ENCODE measurements around the gene CABLES1.

CABLES1 gene

DNA sequence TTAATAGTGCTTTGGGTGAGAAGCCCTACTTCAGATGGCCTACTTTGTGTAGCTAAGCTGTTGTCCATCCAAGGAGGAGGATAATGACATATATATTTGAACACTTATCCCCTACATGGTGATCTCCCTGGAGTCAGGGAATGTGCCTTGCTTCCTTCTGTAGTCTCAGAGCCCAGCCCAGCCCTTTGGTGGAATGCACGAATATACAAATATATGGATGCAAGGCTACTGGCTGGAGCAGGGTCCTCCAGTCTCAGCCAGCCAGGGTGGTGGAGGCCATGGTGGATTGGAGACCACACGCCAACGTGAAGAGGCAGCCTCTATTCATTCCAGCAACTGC lies 167.2 kb downstream of the CABLES1 start:
- DNase-seq (ENCODE audit: low read depth, low spot score) = no peak
- in situ Hi-C loops (cut with HindIII; ENCODE audit: low sequenced_read_pairs) = no loop called here
- H3K4me3 ChIP-seq (ENCODE audit: low read depth, low read length) = no peak overlapping the region
- TF ChIP-seq, protein P1, sequence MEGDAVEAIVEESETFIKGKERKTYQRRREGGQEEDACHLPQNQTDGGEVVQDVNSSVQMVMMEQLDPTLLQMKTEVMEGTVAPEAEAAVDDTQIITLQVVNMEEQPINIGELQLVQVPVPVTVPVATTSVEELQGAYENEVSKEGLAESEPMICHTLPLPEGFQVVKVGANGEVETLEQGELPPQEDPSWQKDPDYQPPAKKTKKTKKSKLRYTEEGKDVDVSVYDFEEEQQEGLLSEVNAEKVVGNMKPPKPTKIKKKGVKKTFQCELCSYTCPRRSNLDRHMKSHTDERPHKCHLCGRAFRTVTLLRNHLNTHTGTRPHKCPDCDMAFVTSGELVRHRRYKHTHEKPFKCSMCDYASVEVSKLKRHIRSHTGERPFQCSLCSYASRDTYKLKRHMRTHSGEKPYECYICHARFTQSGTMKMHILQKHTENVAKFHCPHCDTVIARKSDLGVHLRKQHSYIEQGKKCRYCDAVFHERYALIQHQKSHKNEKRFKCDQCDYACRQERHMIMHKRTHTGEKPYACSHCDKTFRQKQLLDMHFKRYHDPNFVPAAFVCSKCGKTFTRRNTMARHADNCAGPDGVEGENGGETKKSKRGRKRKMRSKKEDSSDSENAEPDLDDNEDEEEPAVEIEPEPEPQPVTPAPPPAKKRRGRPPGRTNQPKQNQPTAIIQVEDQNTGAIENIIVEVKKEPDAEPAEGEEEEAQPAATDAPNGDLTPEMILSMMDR (IDR thresholded peaks at IDR 0.05; ENCODE audit: low read depth, low read length) = no peak

DNA sequence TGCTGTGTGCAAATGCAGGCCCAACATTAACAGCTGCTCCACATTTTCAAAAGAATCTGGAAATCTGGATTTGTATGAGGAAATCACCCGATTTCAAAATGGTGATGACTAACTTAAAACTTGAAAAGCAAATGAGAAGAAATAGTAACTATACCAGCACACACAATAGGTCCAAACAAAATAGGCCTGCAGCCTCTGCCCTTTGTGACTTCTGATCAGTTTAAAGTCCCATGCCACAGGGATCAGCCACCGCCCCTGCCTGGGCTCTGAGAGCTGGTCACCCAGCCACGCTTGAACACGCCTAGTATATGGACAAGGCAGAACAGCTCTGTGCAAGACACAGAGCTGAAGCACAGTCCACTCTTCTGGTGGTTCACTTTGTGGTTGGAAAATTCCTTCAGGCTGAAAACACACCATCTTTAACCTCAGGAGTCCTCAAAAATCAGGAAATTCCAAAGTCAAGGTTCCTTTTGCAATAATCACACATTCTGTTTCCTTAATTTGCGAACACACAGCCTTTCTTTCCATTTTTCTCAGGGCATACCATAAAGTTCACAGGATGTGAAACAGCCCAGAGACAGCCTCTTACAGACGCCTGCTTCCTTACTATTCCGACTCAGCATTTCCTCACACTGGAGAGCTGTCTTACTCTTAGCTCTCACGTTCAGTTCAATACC lies 167.7 kb downstream of the CABLES1 start:
- H3K4me3 ChIP-seq (ENCODE audit: low read depth, low read length) = no peak overlapping the region
- TF ChIP-seq, protein P1 (IDR thresholded peaks at IDR 0.05; ENCODE audit: low read depth, low read length) = no peak
- DNase-seq (ENCODE audit: low read depth, low spot score) = peak; percentile 94
- in situ Hi-C loops (cut with HindIII; ENCODE audit: low sequenced_read_pairs) = no loop called here

DNA sequence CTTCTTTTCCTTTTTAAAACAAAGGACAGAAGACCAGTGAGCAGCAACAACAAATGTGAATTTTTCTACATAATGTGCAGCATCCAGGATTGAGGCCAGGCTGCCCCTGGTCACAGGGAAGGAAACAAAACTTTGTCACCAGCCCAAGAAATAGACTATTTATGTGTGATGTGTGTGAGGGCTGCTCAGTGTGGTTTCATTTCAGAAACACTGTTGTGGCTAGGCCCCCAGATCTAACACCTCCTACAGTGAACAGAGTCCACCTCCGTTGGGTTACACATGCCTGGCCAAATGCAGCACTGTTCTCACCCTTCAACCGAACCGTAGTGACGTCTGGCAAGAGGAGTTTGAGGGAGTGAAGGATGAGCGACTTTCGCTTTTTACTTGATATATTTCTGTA lies 171.5 kb downstream of the CABLES1 start:
- in situ Hi-C loops (cut with HindIII; ENCODE audit: low sequenced_read_pairs) = no loop called here
- peak; percentile 55 for DNase-seq (ENCODE audit: low read depth, low spot score)
- TF ChIP-seq, protein P1 (IDR thresholded peaks at IDR 0.05; ENCODE audit: low read depth, low read length) = no peak
- no peak overlapping the region for H3K4me3 ChIP-seq (ENCODE audit: low read depth, low read length)

DNA sequence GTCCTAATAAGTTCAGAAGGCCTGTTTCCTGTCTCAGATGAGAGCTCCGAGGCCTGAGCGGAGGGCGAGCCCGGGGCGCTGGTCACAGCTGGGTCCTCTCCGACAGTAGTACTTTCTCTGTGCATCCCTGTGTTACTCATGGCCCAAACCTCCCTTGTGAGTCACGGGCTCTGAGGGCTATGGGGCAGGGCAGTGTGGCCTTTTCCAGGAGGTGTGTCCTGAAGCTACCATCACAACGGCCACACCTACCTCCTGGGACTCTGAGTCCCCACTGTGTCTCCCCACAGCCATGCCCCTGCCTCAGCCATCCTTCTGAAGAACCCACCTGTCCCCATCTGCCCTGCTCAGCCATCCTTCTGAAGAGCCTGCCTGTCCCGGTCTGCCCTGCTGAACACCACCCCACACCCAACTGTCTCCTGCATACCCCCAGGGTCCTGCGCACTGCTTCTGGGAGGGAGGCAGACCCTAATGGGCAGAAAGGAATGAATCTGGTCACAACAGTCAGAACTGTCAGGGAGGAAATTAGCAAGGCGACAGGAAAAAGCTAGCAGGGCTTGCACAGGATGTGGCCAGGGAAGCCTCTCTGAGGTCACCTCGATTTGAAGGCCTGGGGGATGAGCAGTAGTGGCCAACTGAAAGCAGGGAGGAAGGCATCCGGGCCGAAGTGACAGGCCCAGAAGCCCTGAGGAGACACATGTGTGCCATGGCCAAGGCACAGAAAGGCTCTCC lies 172.4 kb downstream of the CABLES1 start:
- in situ Hi-C loops (cut with HindIII; ENCODE audit: low sequenced_read_pairs) = no loop called here
- TF ChIP-seq, protein P1 (IDR thresholded peaks at IDR 0.05; ENCODE audit: low read depth, low read length) = no peak
- DNase-seq (ENCODE audit: low read depth, low spot score) = peak; percentile 64
- H3K4me3 ChIP-seq (ENCODE audit: low read depth, low read length) = no peak overlapping the region
